ENCODE measurements around the gene KMT2D.

- TF ChIP-seq CTCF (IDR thresholded peaks at IDR 0.05): no peak
- no peak for TF ChIP-seq POLR2AphosphoS5 (IDR thresholded peaks at IDR 0.05)
Measured at GRCh38 chr12:49064767-49065152, 4.2 kb upstream of the KMT2D start.
